GM12874 (cell line): ENCODE results near the gene TIMM8B.

Experiments
- CTCF ChIP-seq: IDR thresholded peaks from 2 replicates; pipeline ENCODE4 v1.5.1; 2011; ENCODE audit warnings: low read depth, mild to moderate bottlenecking, control low read depth, low read length, moderate library complexity; ENCODE audit not compliant: insufficient read depth

The TIMM8B gene

DNA sequence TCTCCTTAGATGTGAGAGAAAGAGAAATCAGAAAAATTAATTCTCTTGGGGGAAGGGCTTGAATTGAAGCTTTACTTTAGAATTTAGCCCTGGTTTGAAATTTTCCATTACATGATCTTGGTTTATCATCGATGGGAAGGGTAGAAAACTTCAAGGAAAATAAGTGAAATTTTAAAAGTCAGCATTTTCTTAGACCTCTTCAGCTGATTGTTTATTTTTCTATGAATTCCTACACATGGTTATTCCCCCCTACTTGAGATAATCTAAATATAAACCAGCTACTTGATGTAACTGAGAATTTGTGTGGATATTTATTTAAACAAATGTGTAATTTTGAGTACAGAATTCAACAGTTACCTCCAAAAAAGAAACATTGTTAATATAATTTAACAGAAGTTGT, 23.6 kb downstream of the TIMM8B start:
- TF ChIP-seq CTCF: no peak

DNA sequence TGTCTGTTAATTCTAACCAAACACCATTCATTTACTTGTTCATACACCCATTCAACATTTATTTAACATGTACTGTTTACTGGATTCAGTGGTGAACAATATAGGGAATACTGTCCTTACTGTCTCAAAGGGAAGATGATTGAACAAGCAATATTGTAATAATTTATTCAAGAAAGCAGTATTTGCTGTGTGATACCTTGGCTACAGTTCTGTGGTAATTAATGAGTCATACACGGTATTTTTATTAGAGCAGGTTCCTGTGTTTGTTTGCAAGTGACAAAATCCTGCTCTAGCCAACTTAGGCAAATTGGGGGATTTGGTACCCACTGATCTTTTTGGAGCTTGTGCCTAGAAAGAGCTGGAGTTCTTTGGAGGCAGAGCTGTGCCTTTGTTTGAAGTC, 28.5 kb downstream of the TIMM8B start:
- no peak for TF ChIP-seq CTCF

DNA sequence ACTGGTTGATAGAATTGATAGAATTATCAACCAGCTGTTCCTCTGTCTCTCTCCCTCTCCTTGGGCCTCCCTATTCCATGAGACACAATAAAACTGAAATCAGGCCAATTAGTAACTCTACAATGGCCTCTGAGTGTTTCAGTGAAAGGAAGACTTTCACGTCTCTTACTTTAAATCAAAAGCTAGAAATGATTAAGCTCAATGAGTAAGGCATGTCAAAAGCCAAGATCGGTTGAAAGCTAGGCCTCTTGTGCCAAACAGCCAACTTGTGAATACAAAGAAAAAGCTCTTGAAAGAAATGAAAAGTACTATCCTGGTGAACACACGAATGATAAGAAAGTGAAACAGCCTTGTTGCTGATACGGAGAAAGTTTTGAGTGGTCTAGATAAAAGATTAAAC, 29.4 kb downstream of the TIMM8B start:
- TF ChIP-seq CTCF: no peak

GRCh38 chr11:112051768-112052167, 34.8 kb downstream of the TIMM8B start:
- TF ChIP-seq CTCF: no peak

GRCh38 chr11:112050721-112051120, 35.8 kb downstream of the TIMM8B start:
- no peak for TF ChIP-seq CTCF

DNA sequence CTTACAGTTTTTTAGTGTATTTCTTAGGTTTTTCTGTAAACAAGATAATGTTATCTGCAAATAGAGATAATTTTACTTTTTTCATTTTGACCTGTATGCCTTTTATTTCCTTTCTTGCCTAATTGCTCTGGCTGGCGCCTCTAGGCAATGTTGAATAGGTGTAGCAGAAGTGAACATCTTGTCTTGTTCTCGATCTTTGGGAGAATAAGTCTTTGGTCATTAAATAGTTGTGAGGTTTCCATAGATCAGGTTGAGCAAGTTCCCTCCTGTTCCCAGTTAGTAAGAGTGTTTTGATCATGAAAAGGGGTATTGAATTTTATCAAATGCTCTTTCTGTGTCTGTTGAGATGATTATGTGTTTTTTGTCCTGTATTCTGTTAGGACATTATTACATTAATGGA, 36.8 kb downstream of the TIMM8B start:
- no peak for TF ChIP-seq CTCF

- no peak for TF ChIP-seq CTCF
Measured at GRCh38 chr11:112044961-112045360, 41.6 kb downstream of the TIMM8B start.

GRCh38 chr11:112042961-112043304, 43.6 kb downstream of the TIMM8B start:
- TF ChIP-seq CTCF: no peak
